WTC11 (cell line): Measurements from ENCODE around the gene BRSK1. TPM values are rescaled to one million over a fixed set of nuclear protein-coding genes. Genes with fewer than 3 reads are reported as not detected.

Source experiments
- ATAC-seq: fragments of 200-7000 bp; cut with Tn5 transposase; 2 replicates; pipeline ENCODE4 v1.10.0; 2021; ENCODE audit warnings: mild to moderate bottlenecking, moderate library complexity
- CTCF ChIA-PET: fragments of 300-600 bp; sonication (Branson Sonifier 250); formaldehyde crosslinking; loops from one replicate; lab custom pipeline; 2021; ENCODE audit warnings: antibody characterized with exemption; lab: Charles Lee
- POLR2A ChIA-PET: fragments of 350-600 bp; sonication (Branson Sonifier 250); formaldehyde crosslinking; loops from one replicate; lab custom pipeline; 2021; ENCODE audit warnings: antibody characterized with exemption; lab: Charles Lee
- DNase-seq: peaks from one replicate; pipeline ENCODE4 v3.0.0; 2021; ENCODE audit warnings: low spot score
- H3K27ac Mint-ChIP-seq: 2 replicates; pipeline ENCODE4 v1.8.0; 2021; ENCODE audit warnings: mixed read lengths
- H3K27me3 Mint-ChIP-seq: 2 replicates; pipeline ENCODE4 v1.8.0; 2021; ENCODE audit warnings: low read depth, mild to moderate bottlenecking, moderate library complexity, mixed read lengths
- H3K36me3 Mint-ChIP-seq: 2 replicates; pipeline ENCODE4 v1.8.0; 2021; ENCODE audit warnings: mixed read lengths
- H3K4me1 Mint-ChIP-seq: 2 replicates; pipeline ENCODE4 v1.8.0; 2022; ENCODE audit warnings: mixed read lengths
- H3K4me3 Mint-ChIP-seq: 2 replicates; pipeline ENCODE4 v1.8.0; 2021; ENCODE audit warnings: mild to moderate bottlenecking, moderate library complexity, mixed read lengths
- H3K9me3 Mint-ChIP-seq: 2 replicates; pipeline ENCODE4 v1.8.0; 2021; ENCODE audit warnings: mixed read lengths
- ATF1 ChIP-seq: sonication (generic); formaldehyde crosslinking; IDR thresholded peaks from 2 replicates; pipeline ENCODE4 v1.8.1; 2023; ENCODE audit warnings: mild to moderate bottlenecking, moderate library complexity, missing genetic modification reagents
- CREB1 ChIP-seq: sonication (generic); formaldehyde crosslinking; IDR thresholded peaks from 2 replicates; pipeline ENCODE4 v1.8.0; 2023; ENCODE audit warnings: mild to moderate bottlenecking, missing genetic modification reagents
- E2F5 ChIP-seq: sonication (generic); formaldehyde crosslinking; IDR thresholded peaks from 2 replicates; pipeline ENCODE4 v1.8.1; 2022; ENCODE audit warnings: mild to moderate bottlenecking, moderate library complexity, missing genetic modification reagents
- ESRRA ChIP-seq: sonication (generic); formaldehyde crosslinking; IDR thresholded peaks from 2 replicates; pipeline ENCODE4 v1.8.1; 2022; ENCODE audit warnings: mild to moderate bottlenecking, missing genetic modification reagents, borderline replicate concordance
- FOXK1 ChIP-seq: sonication (generic); formaldehyde crosslinking; IDR thresholded peaks from 2 replicates; pipeline ENCODE4 v1.8.0; 2022; ENCODE audit warnings: mild to moderate bottlenecking, moderate library complexity, missing genetic modification reagents
- GABPB1 ChIP-seq: sonication (generic); formaldehyde crosslinking; IDR thresholded peaks from 2 replicates; pipeline ENCODE4 v1.8.1; 2023; ENCODE audit warnings: mild to moderate bottlenecking, missing genetic modification reagents
- GRHL2 ChIP-seq: fragments of 250-450 bp; sonication (Bioruptor Pico); IDR thresholded peaks from 2 replicates; pipeline ENCODE4 v1.8.0; 2022; ENCODE audit warnings: mild to moderate bottlenecking, moderate library complexity; ENCODE audit not compliant: insufficient replicate concordance, severe bottlenecking
- IRF2 ChIP-seq: sonication (generic); formaldehyde crosslinking; IDR thresholded peaks from 2 replicates; pipeline ENCODE4 v1.8.0; 2022; ENCODE audit warnings: low read depth, missing genetic modification reagents, borderline replicate concordance
- KAT7 ChIP-seq: sonication (generic); formaldehyde crosslinking; IDR thresholded peaks from 2 replicates; pipeline ENCODE4 v1.8.1; 2023; ENCODE audit warnings: missing genetic modification reagents, mild to moderate bottlenecking, borderline replicate concordance
- MYBL2 ChIP-seq: sonication (generic); formaldehyde crosslinking; IDR thresholded peaks from 2 replicates; pipeline ENCODE4 v1.8.1; 2023; ENCODE audit warnings: mild to moderate bottlenecking, moderate library complexity, missing genetic modification reagents
- NFE2L1 ChIP-seq: sonication (generic); formaldehyde crosslinking; IDR thresholded peaks from 2 replicates; pipeline ENCODE4 v1.8.1; 2023; ENCODE audit warnings: missing genetic modification reagents
- PRRX2 ChIP-seq: fragments of 250-450 bp; sonication (Bioruptor Pico); IDR thresholded peaks from 2 replicates; pipeline ENCODE4 v1.8.0; 2021; ENCODE audit warnings: mild to moderate bottlenecking
- RORB ChIP-seq: fragments of 250-450 bp; sonication (Bioruptor Pico); IDR thresholded peaks from 2 replicates; pipeline ENCODE4 v1.9.0; 2021; ENCODE audit warnings: mild to moderate bottlenecking
- SMAD3 ChIP-seq: sonication (generic); formaldehyde crosslinking; IDR thresholded peaks from 2 replicates; pipeline ENCODE4 v1.8.0; 2022; ENCODE audit warnings: missing genetic modification reagents, mild to moderate bottlenecking, borderline replicate concordance
- SMAD4 ChIP-seq: sonication (generic); formaldehyde crosslinking; IDR thresholded peaks from 2 replicates; pipeline ENCODE4 v1.8.0; 2022; ENCODE audit warnings: mild to moderate bottlenecking, missing genetic modification reagents
- ZBTB21 ChIP-seq: sonication (generic); formaldehyde crosslinking; IDR thresholded peaks from 2 replicates; pipeline ENCODE4 v1.8.1; 2023; ENCODE audit warnings: mild to moderate bottlenecking, missing genetic modification reagents, borderline replicate concordance
- ZMAT4 ChIP-seq: fragments of 250-450 bp; sonication (Bioruptor Pico); IDR thresholded peaks from 2 replicates; pipeline ENCODE4 v1.9.0; 2021; ENCODE audit warnings: mild to moderate bottlenecking
- ZNF121 ChIP-seq: sonication (generic); formaldehyde crosslinking; IDR thresholded peaks from 2 replicates; pipeline ENCODE4 v1.8.0; 2023; ENCODE audit warnings: missing genetic modification reagents
- ZNF138 ChIP-seq: sonication (generic); formaldehyde crosslinking; conservative IDR thresholded peaks from 2 replicates; pipeline ENCODE4 v1.8.1; 2022; ENCODE audit warnings: mild to moderate bottlenecking, moderate library complexity, missing genetic modification reagents
- total RNA-seq: library from RNA; stranded (reverse); gene quantifications from 3 replicates; pipeline ENCODE4 v1.2.3, GENCODE V29; 2021
- TF ChIP-seq, protein P1 (sequence below): sonication (generic); formaldehyde crosslinking; IDR thresholded peaks from 2 replicates; pipeline ENCODE4 v1.8.0; 2022; ENCODE audit warnings: missing genetic modification reagents
- TF ChIP-seq, protein P2 (sequence below): sonication (generic); formaldehyde crosslinking; IDR thresholded peaks from 2 replicates; pipeline ENCODE4 v1.8.0; 2023; ENCODE audit warnings: missing genetic modification reagents
- TF ChIP-seq, protein P3 (sequence below): fragments of 200-600 bp; IDR thresholded peaks from 2 replicates; pipeline ENCODE4 v1.8.0; 2022; ENCODE audit warnings: antibody characterized with exemption

BRSK1 gene
- total RNA-seq, 1 experiment from 2014 or later = 52.4 TPM

DNA sequence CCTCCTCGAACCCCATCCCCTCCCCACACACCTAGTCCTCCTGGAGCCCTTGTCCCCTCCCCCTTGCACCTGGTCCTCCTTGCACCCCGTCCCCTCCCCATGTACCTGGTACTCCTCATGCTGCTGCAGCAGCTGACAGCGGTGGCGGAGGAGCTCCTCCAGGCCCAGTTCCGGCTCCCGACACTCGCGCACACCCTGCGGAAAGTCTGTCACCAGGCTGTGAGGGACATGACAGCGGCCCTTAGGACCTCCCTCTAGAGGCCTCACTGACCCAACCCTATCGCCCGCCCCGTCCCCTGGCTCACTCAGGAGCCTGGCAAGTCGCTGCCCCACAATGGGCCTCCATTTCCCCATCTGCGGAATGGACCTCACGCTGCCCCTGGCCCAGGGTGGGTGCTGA is 18.6 kb upstream of the BRSK1 start:
- no peak overlapping the region for H3K4me3 Mint-ChIP-seq
- no peak for DNase-seq
- TF ChIP-seq, protein P1, sequence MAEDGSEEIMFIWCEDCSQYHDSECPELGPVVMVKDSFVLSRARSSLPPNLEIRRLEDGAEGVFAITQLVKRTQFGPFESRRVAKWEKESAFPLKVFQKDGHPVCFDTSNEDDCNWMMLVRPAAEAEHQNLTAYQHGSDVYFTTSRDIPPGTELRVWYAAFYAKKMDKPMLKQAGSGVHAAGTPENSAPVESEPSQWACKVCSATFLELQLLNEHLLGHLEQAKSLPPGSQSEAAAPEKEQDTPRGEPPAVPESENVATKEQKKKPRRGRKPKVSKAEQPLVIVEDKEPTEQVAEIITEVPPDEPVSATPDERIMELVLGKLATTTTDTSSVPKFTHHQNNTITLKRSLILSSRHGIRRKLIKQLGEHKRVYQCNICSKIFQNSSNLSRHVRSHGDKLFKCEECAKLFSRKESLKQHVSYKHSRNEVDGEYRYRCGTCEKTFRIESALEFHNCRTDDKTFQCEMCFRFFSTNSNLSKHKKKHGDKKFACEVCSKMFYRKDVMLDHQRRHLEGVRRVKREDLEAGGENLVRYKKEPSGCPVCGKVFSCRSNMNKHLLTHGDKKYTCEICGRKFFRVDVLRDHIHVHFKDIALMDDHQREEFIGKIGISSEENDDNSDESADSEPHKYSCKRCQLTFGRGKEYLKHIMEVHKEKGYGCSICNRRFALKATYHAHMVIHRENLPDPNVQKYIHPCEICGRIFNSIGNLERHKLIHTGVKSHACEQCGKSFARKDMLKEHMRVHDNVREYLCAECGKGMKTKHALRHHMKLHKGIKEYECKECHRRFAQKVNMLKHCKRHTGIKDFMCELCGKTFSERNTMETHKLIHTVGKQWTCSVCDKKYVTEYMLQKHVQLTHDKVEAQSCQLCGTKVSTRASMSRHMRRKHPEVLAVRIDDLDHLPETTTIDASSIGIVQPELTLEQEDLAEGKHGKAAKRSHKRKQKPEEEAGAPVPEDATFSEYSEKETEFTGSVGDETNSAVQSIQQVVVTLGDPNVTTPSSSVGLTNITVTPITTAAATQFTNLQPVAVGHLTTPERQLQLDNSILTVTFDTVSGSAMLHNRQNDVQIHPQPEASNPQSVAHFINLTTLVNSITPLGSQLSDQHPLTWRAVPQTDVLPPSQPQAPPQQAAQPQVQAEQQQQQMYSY (CRISPR knock-in tag) = no peak
- no peak for TF ChIP-seq MYBL2 (CRISPR knock-in tag)
- no peak for TF ChIP-seq ZNF121 (CRISPR knock-in tag)
- TF ChIP-seq CREB1 = no peak
- TF ChIP-seq PRRX2 (CRISPR knock-in tag) = no peak
- no peak for TF ChIP-seq E2F5
- TF ChIP-seq ZNF138 (CRISPR knock-in tag) = no peak
- no peak for TF ChIP-seq GRHL2 (CRISPR knock-in tag)
- no peak for TF ChIP-seq IRF2 (CRISPR knock-in tag)
- no peak for TF ChIP-seq ZMAT4 (CRISPR knock-in tag)
- TF ChIP-seq RORB (CRISPR knock-in tag) = no peak
- TF ChIP-seq FOXK1 (CRISPR knock-in tag) = no peak
- no peak for TF ChIP-seq NFE2L1 (CRISPR knock-in tag)
- TF ChIP-seq SMAD3 (CRISPR knock-in tag) = no peak
- TF ChIP-seq KAT7 (CRISPR knock-in tag) = no peak
- TF ChIP-seq ATF1 (CRISPR knock-in tag) = no peak
- no peak for TF ChIP-seq ZBTB21 (CRISPR knock-in tag)
- TF ChIP-seq, protein P2, sequence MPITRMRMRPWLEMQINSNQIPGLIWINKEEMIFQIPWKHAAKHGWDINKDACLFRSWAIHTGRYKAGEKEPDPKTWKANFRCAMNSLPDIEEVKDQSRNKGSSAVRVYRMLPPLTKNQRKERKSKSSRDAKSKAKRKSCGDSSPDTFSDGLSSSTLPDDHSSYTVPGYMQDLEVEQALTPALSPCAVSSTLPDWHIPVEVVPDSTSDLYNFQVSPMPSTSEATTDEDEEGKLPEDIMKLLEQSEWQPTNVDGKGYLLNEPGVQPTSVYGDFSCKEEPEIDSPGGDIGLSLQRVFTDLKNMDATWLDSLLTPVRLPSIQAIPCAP = no peak
- H3K4me1 Mint-ChIP-seq = peaks cover 7% of the 10 kb centered on the region; the same call in 1 of the 2 replicates
- H3K9me3 Mint-ChIP-seq = peaks cover 16% of the 10 kb centered on the region
- H3K27me3 Mint-ChIP-seq = no peaks in the 10 kb centered on the region
- POLR2A ChIA-PET = interaction anchor here (0.6 kb wide), 1 partner anchor 56 kb away, joined by 3 read pairs; no protein-coding TSS in a partner anchor
- CTCF ChIA-PET = no interaction called here
- peaks cover 13% of the 10 kb centered on the region for H3K36me3 Mint-ChIP-seq
- no peak for ATAC-seq
- H3K27ac Mint-ChIP-seq = no peak overlapping the region

DNA sequence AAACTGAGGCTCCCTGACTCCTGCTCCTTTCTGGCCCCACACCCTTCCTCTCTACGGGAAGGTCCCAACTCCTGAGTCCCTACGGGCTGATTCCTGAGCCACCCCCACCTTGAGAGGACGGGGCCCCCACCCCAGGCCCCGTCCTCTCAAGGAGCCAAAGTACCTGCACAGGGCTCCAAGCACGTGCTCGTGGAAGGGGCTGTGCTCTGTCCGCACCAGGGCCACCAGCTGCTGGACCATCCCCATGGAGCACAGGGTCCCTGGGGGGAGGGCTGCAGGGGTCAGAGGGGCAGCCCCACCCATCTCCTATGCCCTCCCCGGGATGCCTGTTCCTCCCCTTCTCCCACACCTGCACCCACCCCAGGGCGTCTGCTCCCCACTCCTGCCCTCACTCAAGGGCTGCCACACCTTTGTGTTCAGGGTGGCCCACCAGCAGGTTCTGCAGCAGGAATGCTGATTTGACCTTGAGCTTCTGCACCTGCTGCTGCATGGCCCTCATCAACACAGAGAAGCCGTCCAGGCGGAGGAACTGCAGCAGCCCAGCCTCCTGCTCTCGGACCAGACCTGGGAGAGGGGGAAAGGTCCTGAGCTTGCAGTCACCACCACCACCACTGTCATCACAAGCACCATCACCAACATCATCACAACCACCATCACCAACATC is 17.9 kb upstream of the BRSK1 start:
- no peak for ATAC-seq
- POLR2A ChIA-PET = interaction anchor here (0.6 kb wide), 1 partner anchor 55 kb away, joined by 3 read pairs; no protein-coding TSS in a partner anchor
- TF ChIP-seq, protein P3, sequence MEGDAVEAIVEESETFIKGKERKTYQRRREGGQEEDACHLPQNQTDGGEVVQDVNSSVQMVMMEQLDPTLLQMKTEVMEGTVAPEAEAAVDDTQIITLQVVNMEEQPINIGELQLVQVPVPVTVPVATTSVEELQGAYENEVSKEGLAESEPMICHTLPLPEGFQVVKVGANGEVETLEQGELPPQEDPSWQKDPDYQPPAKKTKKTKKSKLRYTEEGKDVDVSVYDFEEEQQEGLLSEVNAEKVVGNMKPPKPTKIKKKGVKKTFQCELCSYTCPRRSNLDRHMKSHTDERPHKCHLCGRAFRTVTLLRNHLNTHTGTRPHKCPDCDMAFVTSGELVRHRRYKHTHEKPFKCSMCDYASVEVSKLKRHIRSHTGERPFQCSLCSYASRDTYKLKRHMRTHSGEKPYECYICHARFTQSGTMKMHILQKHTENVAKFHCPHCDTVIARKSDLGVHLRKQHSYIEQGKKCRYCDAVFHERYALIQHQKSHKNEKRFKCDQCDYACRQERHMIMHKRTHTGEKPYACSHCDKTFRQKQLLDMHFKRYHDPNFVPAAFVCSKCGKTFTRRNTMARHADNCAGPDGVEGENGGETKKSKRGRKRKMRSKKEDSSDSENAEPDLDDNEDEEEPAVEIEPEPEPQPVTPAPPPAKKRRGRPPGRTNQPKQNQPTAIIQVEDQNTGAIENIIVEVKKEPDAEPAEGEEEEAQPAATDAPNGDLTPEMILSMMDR = no peak
- TF ChIP-seq ESRRA = no peak
- no peak for TF ChIP-seq GABPB1
- TF ChIP-seq SMAD4 (CRISPR knock-in tag) = no peak
- TF ChIP-seq, all 79 proteins: peak for 0
- CTCF ChIA-PET = no interaction called here
- Mint-ChIP-seq H3K9me3 (peaks cover 16% of the 10 kb centered on the region), H3K4me3 (no peak overlapping the region), H3K27me3 (no peaks in the 10 kb centered on the region), H3K4me1 (0 out of 2 replicates have a peak, but pooled peaks cover 3% of the 10 kb centered on the region), H3K36me3 (peaks cover 13% of the 10 kb centered on the region), H3K27ac (no peak overlapping the region)
- no peak for DNase-seq
